ENCODE measurements around the gene CRABP2. TPM values are rescaled to one million over a fixed set of nuclear protein-coding genes. Genes with fewer than 3 reads are reported as not detected.

Gene CRABP2
- total RNA-seq, 1 donor from 2014 or later = 6.7 TPM

GRCh38 chr1:156742017-156742416 is 36.6 kb upstream of the CRABP2 start:
- DNase-seq (ENCODE audit: low spot score) = no peak

- no peak for DNase-seq (ENCODE audit: low spot score)
Observed at GRCh38 chr1:156741481-156741983, 36.1 kb upstream of the CRABP2 start.

DNA sequence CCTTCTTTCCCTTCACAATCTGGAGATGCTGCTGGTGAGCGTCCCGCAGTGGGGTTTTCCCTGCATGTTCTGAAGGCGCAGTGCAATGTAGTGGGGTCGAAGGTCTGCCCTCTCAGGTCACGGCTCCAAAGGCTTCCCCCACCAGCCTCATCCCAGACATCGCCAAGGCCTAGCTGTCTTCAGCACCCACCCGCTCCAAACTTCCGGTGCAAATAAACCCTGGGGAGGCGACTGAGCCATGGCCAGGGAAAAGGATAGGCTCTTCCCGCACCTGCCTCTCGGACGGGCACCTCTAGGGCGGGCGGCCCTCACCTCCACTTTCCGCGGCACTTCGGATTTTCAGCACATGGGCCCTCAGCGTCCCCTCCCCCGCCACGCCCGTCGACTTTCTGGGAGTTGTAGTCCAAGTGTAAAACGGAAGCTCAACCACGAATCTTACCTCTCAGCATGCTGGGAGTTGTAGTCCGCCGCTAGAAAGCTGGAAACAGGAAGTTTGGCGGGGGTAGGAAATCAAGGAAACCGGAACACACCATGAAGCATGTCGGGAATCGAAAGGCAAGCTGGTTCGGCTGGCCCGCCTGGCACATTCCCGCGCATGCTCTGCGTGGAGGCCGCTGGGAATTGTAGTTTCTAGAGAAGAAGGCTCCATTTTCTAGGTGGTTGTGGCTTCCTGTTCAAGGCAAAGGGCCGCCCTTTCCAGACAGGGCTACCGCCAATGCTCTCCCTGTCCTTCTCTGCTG is 35.5 kb upstream of the CRABP2 start, which contains the start of gene MRPL24:
Gene MRPL24, minus strand, starts transcription at position 348 of the 740 bp plus-strand sequence. CDS start 2,384 bp downstream, outside the sequence.
- peak; percentile 98 for DNase-seq (ENCODE audit: low spot score)

- no peak for DNase-seq (ENCODE audit: low spot score)
Observed at GRCh38 chr1:156740237-156740740, 34.9 kb upstream of the CRABP2 start.

DNA sequence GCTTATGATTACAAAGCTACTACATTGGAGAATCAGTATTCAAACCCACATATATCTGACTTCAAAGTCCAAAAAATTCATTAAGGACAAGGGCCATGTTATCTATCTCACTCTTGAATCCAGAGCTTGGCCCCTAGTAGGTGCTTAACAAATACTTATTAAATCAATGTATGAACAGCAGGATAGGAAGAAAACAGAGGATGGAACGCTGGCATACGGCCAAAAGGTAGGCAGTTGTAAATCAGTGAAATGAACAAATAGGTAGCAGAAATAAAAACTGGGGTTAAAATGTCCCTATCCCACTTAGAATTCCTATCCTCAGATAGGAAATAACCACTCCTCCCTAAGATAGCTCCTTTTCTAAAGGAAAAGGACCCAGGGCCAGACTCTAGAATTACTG is 33.5 kb upstream of the CRABP2 start:
- DNase-seq (ENCODE audit: low spot score) = no peak

DNA sequence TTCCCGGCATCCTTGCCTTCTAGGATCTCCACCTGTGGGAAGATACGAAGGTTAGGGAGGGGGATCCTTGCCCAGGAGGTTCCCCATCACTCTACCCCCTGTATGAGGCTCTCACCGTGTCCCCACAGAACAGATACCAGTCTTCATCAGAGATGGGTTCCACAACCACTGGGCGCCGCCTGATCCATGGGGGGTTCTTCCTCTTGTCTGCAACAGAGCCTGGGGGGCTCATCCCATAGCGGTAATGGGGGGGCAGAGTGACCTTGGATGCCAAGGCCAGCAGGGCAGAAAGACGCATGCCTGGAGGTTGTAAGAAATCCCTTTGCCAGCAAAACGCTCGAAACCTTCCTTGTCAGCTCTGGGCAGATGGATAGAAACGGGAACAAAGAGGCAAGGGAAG is 33.0 kb upstream of the CRABP2 start:
- no peak for DNase-seq (ENCODE audit: low spot score)

DNA sequence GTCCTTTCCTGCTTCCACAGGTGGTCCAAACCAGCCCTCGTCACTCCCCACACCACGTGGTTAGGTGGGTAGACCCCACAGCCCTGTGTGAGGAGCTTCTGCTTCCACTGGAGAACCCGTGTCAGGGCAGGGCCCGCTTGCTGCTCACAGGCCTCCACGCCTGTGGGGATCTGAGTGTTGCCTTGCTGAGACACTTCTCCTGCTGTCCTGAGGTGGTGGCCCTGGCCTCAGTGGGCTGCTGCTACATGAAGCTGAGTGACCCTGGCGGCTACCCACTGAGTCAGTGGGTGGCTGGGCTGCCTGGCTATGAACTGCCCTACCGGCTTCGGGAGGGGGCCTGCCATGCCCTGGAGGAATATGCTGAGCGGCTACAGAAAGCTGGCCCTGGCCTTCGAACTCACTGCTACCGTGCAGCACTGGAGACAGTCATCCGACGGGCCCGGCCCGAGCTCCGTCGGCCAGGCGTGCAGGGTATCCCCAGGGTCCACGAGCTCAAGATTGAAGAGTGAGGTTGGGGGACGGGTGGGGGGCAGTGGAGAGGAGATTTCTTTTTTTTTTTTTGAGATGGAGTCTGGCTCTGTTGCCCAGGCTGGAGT is 28.7 kb upstream of the CRABP2 start:
- no peak for DNase-seq (ENCODE audit: low spot score)

- DNase-seq (ENCODE audit: low spot score) = peak; percentile 98
Observed at GRCh38 chr1:156728599-156729462, 23.4 kb upstream of the CRABP2 start, which contains the start of gene ISG20L2. TSS of gene ISG20L2 (minus strand) at chr1:156728766. CDS start at chr1:156727652, 1,114 bp downstream.

DNA sequence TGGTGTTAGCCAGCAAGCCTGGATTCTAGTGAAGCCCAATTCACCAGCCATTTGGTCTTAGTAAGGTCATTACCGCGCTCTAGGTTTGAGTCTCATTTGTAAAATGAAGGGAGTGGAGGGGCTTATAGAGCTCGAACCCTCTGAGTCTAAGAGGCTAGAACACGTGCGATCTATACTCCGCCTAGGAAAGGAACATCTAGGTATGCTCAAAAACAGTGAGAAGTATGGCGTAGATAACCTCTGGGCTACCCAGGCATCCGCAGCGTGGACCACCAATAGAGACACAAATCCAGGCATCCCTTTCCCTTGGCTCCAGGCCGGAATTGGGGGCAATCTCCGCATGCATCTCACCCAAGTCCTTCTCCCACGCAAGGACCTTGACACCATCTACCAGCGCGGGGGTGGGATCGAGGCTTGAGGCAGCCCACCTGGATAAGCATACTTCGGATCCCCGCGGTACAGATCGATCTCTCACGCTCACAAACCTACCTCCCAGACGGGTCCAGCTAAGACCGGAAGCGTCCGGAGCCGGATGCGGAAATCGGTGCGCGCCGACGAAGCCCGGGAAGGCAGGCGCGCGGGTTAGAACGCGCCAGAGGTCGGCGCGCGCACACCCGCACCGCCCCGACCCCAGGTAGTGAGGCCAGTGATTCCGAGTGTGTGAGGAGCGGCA is 22.7 kb upstream of the CRABP2 start, which contains the start of gene METTL25B:
Gene METTL25B, plus strand, starts transcription at position 544 of the 673 bp plus-strand sequence. CDS start 636 bp downstream, outside the sequence.
- DNase-seq (ENCODE audit: low spot score) = peak; percentile 95

DNA sequence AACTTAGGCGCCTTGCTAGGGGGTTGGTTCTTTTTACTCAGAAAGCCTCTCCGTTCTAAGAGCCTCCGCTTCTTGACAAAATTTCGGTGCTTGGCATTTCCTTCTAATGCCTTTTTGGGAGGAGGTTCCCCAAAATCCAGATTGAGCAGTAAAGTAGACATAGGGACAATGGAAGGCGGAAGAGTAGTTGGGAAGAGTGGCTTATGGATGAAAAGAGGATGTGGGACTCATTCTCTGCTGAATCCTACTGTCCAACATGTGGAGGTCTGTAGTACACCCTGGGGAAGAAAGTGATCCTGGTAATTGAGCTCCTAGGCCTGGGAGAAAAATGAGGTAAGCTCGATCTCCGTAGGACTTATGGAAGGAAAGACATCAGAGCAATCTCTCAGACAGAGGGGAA is 22.1 kb upstream of the CRABP2 start:
- DNase-seq (ENCODE audit: low spot score) = no peak

DNA sequence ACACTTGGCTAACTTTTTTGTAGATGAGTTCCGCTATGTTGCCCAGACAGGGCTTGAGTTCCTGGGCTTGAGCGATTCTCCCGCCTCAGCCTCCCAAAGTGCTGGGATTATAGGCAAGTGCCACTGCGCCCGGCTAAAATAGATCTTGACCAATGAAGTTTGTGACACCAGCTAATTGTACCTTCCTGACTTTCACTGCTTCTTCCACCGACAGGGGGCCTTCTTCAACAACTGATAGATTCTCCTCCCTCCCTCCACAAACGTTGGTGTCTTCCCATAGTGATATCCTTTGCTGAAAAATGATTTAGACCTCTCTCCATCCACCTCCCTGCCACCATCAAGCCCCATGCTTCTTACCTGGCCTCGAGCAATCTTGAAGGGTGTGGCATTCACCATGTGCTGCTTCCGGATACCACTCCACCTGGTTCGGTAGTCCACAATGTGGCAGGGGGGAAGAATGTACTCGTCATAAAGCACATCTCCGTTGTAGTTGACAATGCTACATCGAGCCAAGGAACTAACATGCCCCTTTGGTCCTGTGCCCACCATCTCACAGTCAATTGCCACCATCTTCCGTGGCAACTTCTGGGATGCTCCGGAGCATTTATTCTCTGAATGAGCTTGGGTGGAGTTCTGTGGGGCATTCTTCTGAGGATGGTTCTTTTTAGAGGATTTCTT is 21.3 kb upstream of the CRABP2 start:
- DNase-seq (ENCODE audit: low spot score) = no peak

GRCh38 chr1:156725683-156726280 is 20.4 kb upstream of the CRABP2 start:
- peak; percentile 94 for DNase-seq (ENCODE audit: low spot score)

- no peak for DNase-seq (ENCODE audit: low spot score)
Observed at GRCh38 chr1:156721535-156721934, 16.2 kb upstream of the CRABP2 start.

DNA sequence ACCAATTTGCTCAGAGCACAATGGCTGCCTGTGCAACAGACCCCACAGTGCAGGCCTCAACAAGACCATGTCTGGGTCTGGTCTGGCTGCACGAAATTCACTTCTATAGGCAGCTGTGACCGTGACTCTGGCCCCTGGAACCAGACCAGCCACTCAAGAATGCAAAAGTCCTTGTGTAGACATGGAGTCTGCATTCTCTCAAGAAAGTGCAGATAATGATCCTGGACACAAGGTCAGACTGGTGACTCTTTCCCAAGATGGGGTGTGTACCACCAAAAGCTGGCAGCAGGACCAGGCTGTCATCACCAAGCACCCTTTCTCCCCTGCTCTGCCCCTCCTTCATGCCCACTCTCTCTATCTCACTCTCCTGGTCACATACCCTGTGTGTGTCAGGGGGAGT is 15.7 kb upstream of the CRABP2 start:
- no peak for DNase-seq (ENCODE audit: low spot score)

DNA sequence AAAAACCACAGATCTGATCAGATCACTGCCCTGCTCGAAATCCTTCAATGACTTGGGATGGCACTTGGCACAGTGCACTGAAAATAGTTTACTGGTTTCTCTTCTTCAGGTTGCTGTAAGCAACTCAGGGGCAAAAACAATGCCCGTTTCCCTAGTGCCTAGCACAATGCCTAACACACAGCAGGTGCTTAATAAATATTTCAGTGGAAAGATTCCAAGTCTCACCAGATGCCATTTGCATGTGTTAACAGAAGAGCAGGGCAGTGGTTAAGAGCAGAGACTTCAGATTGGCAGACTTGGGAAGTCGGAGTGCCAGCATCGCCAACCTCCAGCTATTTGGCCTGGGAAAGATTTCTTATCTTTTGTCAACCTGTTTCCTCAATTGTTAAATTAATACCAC is 12.0 kb upstream of the CRABP2 start:
- no peak for DNase-seq (ENCODE audit: low spot score)

DNA sequence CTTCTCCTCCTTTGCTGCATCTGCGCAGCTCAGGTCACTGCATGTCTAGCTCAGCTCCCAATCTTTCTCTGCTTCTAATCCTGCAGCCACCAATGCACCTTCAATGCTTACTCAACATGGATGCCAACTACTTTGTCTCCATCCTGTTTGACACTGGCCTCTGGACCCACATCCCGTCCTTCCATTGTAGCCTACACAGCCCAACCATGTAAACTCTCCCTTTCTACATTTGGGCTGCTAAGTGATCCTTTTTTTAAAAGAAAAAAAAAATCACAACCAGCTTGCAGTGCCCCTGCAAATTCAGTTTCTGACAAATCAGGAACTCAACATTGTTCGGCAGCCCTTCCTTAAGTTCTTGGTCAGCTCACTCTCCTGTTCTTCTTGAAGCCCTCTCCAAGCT is 9.4 kb upstream of the CRABP2 start:
- DNase-seq (ENCODE audit: low spot score) = no peak

DNA sequence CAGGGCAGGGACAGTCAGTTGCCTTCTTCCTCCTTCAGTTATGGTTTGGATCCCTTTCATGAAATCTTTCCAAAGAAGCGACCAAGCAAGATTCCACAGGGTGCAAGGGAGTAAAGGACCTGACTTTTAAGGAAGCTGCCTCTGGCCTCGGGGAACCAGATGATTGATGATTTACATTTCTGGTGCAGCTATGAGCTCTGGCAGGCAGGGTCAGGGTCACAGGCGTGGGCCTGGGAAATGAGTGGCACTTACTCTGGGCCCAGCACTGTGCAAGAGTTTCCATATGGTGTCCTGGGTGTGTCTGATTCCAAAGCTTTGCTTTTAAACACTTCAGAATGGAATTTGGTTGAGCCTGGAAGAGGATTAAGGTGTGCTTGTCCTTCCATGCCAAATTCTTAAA is 7.2 kb upstream of the CRABP2 start:
- no peak for DNase-seq (ENCODE audit: low spot score)

DNA sequence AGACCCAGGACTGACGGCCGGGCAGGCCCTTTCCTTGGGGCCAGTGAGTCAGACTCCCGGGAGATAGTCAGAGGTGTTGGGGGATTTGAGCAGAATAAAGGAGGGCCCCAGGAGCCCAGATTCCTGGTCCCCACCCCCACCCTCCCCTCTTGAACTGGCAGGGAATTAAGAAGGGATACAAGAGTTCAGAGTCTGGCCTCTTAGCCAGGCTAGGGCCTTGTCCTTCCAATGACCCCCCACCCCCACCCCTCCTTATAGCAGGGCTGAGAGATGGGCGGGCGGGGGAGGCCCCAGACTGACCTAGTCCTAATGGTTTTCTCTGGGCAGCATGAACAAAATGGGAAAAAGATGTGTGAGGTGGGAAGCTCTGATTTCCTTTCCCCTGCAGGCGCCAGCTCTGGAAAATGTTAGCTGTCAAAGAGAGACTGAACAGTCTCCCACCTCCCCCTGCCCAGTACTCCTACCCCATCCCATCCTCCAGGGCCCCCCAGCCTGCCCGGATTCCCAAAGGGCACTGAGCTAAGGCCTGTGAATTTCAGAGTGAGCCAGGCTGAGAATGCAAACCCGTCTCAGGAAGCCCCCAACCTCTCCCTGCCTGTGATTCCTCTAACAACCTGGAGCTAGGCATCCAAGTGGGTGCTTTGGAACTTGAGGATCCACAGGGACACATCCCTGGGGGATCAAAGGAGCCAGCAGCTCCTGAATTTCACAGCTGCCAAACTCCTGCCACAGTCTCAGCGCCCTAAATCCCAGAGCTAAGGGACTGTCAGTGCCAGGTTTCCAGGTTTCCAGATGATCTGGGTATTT is 5.8 kb upstream of the CRABP2 start:
- DNase-seq (ENCODE audit: low spot score) = no peak

Data from mesenteric fat pad (tissue), 1 donor.